ENCODE data around the gene ALK.
A peak's percentile ranks its signal among the peaks of the same experiment; 100 is the strongest.

The ALK gene

GRCh38 chr2:29400930-29401653, 520.3 kb downstream of the ALK start:
- no peak for DNase-seq (ENCODE audit: low read depth)

GRCh38 chr2:29398384-29399237, 522.8 kb downstream of the ALK start:
- DNase-seq (ENCODE audit: low read depth): peak; percentile 29

- no peak for DNase-seq (ENCODE audit: low read depth)
Measured at GRCh38 chr2:29397713-29398112, 523.7 kb downstream of the ALK start.

- DNase-seq (ENCODE audit: low read depth): peak; percentile 59
Measured at GRCh38 chr2:29397039-29397438, 524.3 kb downstream of the ALK start.

GRCh38 chr2:29394981-29395350, 526.4 kb downstream of the ALK start:
- DNase-seq (ENCODE audit: low read depth): no peak

GRCh38 chr2:29394311-29394980, 526.9 kb downstream of the ALK start:
- DNase-seq (ENCODE audit: low read depth): no peak

- no peak for DNase-seq (ENCODE audit: low read depth)
Measured at GRCh38 chr2:29393676-29394075, 527.7 kb downstream of the ALK start.

GRCh38 chr2:29392774-29393173, 528.6 kb downstream of the ALK start:
- DNase-seq (ENCODE audit: low read depth): no peak

- no peak for DNase-seq (ENCODE audit: low read depth)
Measured at GRCh38 chr2:29390136-29390535, 531.2 kb downstream of the ALK start.

- DNase-seq (ENCODE audit: low read depth): no peak
Measured at GRCh38 chr2:29389686-29390085, 531.7 kb downstream of the ALK start.

- DNase-seq (ENCODE audit: low read depth): no peak
Measured at GRCh38 chr2:29388071-29388470, 533.3 kb downstream of the ALK start.

GRCh38 chr2:29382486-29382885, 538.9 kb downstream of the ALK start:
- DNase-seq (ENCODE audit: low read depth): peak; percentile 89

GRCh38 chr2:29377788-29378187, 543.6 kb downstream of the ALK start:
- DNase-seq (ENCODE audit: low read depth): peak; percentile 53

- DNase-seq (ENCODE audit: low read depth): no peak
Measured at GRCh38 chr2:29376541-29376940, 544.8 kb downstream of the ALK start.

- peak; percentile 78 for DNase-seq (ENCODE audit: low read depth)
Measured at GRCh38 chr2:29375843-29376242, 545.5 kb downstream of the ALK start.

- no peak for DNase-seq (ENCODE audit: low read depth)
Measured at GRCh38 chr2:29374823-29375222, 546.6 kb downstream of the ALK start.

GRCh38 chr2:29373870-29374269, 547.5 kb downstream of the ALK start:
- no peak for DNase-seq (ENCODE audit: low read depth)

GRCh38 chr2:29372185-29372584, 549.2 kb downstream of the ALK start:
- no peak for DNase-seq (ENCODE audit: low read depth)

- DNase-seq (ENCODE audit: low read depth): no peak
Measured at GRCh38 chr2:29370581-29371125, 550.7 kb downstream of the ALK start.

GRCh38 chr2:29370173-29370572, 551.2 kb downstream of the ALK start:
- DNase-seq (ENCODE audit: low read depth): no peak

GRCh38 chr2:29368659-29369040, 552.7 kb downstream of the ALK start:
- no peak for DNase-seq (ENCODE audit: low read depth)

GRCh38 chr2:29367986-29368658, 553.3 kb downstream of the ALK start:
- DNase-seq (ENCODE audit: low read depth): peak; percentile 76

All from amniotic epithelial cell (primary cell).